Pulmonary artery endothelial cell (primary cell): Measurements from ENCODE around the gene ZBTB5. TPM values are rescaled to one million over a fixed set of nuclear protein-coding genes. Genes with fewer than 3 reads are reported as not detected.
"Not testable (repeated sequence)": the region's sequence is repeated elsewhere in the genome, so short reads cannot be mapped to it uniquely, and the experiment has no call there.

ENCODE experiments used
- DNase-seq: peaks from one replicate; pipeline ENCODE4 v3.0.0-alpha.2; 2011; ENCODE audit warnings: low read depth, low spot score
- total RNA-seq: library from RNA; depleted of rRNA; stranded (reverse); fragments of >200 nt; gene quantifications from 2 replicates; pipeline ENCODE4 v1.2.3, GENCODE V29; 2014

ZBTB5 gene
- total RNA-seq, 1 donor from 2014 or later = 7.5 TPM

DNA sequence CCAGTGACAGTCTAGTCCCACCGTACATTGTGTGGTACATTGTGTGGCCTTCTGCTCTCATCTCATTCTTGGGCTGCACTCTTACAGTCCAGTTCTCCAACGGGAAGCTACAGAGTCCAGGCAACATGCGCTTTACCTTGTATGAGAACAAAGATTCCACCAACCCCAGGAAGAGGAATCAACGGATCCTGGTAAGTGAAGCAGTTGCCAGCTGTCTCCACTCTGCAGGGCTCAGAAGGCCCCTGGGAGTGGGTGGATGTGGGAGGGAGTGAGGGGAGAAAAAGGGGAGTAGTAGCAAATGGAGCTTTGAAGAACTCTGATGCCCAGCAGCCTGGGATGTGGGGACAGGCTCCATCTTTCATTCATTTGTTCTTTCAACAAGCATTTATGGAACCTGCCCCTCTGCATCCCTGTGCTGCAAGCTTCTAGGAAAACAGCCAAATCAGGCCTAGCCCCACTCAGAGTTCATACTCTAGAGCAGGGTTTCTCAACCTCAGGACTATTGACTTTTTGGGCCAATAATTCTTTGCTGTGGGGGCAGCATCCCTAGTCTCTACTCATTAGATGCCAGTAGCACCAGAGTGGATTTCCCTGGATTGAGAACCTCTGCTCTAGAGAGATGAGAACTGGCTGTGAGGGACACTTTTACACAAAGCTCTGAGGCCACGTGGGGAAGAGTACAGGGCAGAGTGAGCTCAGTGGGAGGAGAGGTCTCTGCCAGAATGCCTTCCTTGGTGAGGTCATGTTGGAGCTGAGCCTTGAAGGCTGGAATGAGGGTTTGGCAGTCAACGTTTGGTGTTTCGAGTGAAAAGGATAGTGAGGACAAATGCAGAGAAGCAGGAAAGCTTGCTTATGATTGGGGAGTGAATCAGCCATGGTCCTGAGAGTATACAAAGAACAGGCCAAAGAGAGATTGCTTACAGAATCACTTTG, 21.6 kb upstream of the ZBTB5 start:
- no peak for DNase-seq

DNA sequence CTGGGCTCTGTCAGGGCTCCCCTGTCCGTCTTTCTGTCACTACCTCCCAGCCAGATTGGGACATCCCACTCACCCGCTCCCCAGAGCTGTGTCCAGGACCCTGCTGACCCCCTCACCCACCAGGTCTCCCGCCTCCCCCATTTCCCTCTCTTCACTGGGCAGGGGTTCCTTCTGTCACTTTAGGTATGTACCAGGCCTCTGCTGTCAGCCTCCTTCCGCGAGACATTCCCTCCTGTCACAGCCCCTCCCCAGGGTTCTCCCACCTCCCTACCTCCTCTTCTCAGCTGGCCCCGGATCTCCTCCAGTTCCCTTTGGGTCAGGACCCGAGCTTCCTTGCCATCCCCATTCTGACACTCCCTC, 21.0 kb upstream of the ZBTB5 start:
- no peak for DNase-seq

DNA sequence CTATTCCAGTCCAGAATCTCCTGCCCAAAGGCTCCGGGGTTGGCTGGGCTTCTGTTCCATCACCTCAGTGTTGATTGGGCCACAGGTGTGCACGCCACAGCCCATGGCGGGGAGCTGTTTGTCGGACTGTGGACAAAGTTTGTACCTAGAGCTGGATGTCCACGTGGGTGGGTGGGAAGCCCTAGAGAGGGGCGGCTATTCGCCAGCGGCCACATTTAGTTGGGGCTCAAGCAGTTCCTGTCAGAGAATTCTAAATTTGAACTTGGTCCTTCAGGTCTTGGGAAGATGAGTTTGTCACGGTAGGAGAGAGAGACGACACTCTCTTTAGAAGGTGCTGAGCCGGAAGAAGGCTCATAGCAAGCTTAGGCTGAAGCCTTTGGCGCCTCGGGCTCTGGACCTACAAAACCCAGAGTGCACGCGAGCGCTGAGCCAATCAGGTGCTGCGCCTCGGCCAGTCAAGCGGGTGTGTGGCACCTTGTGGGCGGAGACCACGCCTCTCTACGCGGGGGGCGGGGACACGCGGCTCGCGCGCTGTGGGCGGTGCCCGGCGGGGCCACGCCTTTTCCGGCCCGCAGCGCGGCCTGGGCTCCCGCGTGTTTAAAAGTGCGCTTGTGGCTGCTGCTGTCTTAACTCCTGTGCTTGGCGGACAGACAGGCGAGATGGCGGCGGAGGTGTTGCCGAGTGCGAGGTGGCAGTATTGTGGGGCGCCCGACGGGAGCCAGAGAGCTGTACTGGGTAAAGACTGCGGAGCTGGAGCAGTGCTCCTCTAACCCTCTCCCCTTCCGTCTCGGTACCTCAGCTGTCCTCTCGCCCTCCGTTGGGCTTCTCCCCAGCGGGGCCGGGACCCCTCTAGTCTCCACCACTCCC, 20.4 kb upstream of the ZBTB5 start, which contains the start of gene POLR1E:
TSS of gene POLR1E (plus strand) at position 560 of the 867 bp plus-strand sequence. CDS start at position 660, 100 bp downstream.
- peak; percentile 49 for DNase-seq

DNA sequence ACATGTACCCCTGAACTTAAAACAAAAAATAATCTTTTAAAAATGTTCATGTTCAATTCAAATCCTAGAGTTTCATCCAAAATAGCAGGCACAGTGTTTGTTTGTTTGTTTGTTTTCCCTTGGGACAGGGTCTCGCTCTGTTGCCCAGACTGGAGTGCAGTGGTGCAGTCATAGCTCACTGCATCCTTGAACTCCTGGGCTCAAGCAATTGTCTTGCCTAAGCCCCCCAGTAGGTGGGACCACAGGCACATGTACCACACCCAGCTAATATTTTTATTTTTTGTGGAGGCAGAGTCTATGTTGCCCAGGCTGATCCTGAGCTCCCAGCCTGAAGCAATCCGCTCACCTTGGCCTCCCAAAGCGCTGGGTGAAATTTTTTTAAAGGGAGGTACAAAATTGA, 15.5 kb upstream of the ZBTB5 start:
- no peak for DNase-seq

DNA sequence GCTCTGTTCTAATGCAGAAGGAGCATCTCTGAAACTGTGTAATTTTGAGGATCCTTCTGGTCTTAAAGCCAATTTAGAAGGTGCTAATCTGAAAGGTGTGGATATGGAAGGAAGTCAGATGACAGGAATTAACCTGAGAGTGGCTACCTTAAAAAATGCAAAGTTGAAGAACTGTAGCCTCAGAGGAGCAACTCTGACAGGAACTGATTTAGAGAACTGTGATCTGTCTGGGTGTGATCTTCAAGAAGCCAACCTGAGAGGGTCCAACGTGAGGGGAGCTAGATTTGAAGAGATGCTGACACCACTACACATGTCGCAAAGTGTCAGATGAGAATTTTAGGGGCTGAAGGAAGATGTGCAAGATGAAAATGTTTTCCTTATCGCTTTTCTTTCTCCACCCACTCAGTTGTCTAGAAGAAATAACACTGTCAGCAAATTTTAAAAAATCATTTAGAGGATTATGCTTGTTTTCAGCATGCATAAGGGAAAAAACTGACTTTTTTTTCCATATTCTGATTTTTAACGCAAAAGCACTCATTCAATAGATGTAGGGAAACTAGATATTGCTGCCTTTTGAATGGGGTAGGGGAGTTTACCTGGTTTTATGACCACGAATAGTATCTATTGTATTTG, 12.9 kb upstream of the ZBTB5 start:
- DNase-seq = not testable (repeated sequence)

DNA sequence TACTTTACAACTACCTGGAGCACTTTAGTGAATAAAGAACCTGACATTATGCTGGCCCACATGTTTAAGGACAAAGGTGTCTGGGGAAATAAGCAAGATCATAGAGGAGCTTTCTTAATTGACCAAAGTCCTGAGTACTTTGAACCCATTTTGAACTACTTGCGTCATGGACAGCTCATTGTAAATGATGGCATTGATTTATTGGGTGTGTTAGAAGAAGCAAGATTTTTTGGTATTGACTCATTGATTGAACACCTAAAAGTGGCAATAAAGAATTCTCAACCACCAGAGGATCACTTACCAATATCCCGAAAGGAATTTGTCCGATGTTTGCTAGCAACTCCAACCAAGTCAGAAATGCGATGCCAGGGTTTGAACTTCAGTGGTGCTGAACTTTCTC, 12.2 kb upstream of the ZBTB5 start:
- not testable (repeated sequence) for DNase-seq

DNA sequence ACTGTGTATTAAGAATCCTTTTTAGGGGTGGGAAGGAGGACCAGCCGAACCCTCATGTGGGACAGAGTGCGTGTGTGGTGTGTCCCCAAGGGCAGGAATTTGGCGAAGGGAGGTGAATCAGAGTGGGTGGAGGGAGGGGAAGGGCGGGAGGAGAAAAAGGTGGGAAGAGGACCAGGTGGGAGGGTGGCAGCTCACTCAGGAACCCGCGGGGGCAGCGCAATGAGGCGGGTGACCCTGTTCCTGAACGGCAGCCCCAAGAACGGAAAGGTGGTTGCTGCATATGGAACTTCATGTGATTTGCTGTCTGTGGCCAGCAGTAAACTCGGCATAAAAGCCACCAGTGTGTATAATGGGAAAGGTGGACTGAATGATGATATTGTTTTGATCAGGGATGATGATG, 11.7 kb upstream of the ZBTB5 start:
- DNase-seq = no peak

DNA sequence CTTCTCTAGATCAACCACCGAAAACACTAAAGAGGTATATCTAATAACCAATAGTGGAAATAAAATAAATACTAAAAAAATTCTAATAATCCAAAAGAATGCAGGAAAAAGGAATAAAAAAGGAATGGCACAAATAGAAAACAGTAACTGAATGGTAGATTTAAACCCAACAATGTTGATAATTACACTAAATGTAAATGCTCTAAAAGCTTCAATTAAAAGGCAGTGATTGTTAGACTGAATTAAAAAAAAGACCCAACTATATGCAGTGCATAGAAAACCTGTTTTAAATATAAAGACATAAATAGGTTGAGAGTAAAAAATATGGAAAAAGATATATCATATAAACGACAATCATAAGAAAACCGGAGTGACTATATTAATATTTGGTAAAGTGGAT, 9.2 kb upstream of the ZBTB5 start:
- DNase-seq = no peak

DNA sequence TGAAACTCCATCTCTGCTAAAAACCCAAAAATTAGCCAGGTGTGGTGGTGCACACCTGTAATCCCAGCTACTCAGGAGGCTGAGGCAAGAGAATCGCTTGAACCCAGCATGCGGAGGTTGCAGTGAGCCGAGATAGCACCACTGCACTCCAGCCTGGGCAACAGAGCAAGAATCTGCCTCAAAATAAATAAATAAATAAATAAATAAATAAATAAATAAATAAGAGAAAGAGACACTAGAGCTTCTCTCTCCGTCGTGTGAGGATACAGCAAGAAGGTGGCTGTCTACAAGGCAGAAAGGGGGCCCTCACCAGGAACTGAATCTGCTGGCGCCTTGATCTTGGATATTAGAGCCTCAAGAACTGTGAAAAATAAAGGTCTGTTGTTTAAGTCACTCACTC, 8.7 kb upstream of the ZBTB5 start:
- not testable (repeated sequence) for DNase-seq

DNA sequence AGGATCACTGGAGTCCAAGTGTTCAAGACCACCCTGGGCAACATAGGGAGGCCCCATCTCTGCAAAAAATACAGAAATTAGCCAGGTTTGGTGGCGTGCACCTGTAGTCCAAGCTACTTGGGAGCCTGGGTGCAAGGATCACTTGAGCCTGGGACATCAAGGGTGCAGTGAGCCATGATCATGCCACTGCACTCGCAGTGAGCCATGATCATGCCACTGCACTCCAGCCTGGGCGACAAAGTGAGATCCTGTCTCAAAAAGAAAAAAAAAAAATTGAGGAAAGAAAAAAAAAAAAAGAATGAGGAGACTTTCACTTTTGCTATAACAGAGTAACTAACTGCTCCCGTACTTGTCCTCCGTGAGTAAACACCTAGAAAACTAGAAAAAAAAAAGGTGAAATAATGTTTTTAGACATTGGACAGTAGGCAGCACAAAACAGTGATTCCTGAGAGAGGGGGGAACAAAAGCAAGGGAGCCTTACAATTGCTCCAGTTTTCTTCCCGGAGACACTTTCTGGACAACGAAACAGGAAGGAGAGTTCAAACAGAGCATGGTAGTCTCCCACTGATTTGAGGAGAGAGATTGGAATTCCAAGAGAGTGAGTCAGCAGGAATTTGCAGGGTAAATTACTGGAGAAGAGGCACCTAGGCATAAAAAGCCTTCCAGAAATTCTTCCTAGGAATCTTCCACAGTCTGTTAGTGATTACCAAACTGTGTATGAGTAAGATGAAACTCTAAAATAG, 6.9 kb upstream of the ZBTB5 start:
- peak; percentile 91 for DNase-seq

DNA sequence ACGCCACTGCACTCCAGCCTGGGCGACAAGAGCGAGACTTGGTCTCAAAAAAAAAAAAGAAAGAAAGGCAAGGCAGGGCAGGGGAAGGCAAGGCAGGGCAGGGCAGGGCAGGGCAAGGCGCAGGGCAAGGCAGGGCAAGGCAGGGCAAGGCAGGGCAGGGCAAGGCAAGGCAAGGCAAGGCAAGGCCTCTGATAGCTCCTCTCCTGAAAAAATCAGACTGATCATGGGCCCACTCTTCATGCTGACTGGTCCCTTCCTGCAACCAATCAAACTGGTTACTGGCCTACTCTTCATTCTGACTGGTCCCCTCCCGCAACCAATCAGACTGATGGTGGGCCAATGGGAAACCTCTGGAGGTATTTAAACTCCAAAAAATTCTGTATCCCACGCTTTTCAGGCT, 3.4 kb upstream of the ZBTB5 start:
- DNase-seq = no peak

DNA sequence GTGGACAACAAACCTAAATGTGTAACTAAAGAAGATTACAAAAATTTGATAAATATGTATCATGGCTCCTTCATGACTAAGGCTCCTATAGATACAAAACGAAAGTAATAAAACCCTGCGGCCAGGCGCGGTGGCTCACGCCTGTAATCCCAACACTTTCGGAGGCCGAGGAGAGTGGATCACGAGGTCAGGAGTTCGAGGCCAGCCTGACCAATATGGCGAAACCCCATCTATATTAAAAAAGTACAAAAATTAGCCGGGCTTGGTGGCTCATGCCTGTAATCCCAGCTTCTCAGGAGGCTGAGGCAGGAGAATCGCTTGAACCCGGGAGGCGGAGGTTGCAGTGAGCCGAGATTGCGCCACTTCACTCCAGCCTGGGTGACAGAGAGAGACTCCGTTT, 2.3 kb upstream of the ZBTB5 start:
- not testable (repeated sequence) for DNase-seq

DNA sequence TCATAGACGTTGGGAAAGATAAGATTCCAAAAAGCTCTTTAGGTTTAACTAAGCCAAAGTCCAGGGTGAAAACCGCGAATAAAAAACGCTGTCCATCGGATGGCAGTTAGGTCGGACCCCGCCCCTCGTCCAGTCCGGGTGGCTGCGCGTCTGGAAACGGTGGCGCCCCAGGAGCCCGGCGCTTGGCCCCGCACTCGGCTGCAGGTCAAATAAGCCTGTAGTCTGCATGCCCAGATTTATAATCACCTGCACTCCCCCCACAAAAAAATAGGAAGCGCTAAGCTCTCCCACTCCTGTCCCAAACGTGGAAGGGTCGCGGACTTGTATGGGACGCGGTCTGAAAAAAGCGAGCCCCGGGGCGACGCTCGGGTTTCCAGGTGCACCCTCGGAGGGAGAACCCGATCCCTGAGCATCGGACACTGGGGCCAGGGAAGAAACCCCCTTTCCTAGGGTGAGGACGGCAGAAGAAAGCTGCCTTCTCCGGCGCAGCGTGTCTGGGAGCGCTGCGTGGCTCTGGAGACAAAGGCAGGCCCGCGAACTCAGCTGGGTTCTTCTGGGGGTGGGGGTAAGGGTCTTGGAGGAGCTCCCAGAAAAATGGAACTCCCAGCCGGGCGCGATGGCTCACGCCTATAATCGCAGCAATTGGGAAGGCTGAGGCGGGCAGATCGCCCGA, 923 bp upstream of the ZBTB5 start:
- DNase-seq = peak; percentile 44

DNA sequence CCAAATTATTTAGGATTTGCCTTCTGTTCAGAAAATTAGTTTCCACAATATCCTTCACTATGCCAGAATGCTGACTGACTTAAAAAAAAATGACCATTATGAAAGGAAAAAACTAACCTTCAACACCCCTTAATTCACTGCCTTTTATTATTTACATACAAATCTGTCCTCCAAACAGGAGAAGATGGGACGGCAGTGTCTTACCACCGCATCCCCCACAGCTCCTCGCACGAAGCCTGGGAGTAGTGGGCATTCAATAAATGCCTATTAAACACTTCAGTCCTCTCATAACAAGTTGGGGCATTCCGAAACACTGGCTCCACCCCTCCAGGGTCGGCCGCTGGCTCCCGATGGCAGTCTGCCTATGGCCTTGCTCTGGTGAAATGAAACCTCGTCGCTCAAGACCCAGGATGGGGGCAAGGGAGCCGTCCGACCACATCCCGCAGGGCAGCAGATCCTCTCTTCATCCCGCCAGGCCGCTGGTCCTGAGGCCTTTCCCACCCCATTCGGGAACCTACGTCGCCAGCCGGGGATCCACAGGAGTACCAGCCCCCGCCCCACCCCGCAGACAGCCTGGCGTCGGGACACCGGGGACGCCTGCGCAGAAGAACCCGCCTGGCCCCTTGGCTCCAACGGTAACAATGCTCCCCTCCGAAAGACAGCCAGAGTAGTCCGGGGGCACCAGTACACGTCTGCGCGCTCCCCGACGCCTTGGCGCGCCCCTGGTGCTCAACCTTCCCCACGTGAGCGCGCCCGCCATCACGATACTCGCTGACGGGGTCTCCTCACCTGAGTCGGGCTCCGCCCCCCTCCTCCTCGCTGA, 613 bp downstream of the ZBTB5 start:
- peak; percentile 24 for DNase-seq

DNA sequence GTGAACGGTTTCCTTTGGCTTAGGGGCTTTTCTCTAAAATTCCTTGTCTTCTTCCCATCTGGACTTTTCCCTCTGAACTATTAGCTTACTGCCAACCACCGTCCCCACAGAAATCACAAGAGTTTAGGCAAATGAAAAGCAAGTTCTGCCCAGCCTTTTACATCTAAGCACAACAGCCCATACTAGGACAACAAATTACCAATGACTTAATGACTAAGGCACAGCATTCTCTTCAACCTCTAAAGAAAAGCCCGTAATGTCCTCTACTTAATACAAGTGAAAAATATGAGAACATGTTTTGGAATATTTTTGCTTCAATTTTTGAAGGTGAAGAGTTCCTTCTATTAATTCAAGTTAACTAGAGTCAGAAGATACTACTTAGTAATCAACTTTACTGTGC, 1.2 kb downstream of the ZBTB5 start:
- no peak for DNase-seq

DNA sequence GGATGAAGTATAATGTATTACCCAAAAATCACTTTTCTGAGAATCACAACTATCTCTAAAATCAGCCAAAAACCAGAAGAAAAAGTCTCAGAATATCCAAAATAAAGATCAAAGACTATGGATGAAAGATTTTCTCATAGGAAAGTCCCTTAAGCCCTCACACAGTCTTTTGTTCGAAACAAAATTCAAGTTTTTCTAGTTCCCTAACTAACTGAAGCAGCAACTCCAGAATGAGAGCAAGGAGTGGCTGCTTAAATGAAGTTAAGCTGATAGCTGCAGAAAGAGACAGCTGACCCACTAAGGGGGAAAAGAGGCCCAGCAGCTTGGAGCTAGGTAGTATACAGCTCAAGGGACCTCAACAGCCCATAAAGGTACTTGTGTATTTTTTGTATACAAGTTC, 8.4 kb downstream of the ZBTB5 start:
- DNase-seq = no peak

DNA sequence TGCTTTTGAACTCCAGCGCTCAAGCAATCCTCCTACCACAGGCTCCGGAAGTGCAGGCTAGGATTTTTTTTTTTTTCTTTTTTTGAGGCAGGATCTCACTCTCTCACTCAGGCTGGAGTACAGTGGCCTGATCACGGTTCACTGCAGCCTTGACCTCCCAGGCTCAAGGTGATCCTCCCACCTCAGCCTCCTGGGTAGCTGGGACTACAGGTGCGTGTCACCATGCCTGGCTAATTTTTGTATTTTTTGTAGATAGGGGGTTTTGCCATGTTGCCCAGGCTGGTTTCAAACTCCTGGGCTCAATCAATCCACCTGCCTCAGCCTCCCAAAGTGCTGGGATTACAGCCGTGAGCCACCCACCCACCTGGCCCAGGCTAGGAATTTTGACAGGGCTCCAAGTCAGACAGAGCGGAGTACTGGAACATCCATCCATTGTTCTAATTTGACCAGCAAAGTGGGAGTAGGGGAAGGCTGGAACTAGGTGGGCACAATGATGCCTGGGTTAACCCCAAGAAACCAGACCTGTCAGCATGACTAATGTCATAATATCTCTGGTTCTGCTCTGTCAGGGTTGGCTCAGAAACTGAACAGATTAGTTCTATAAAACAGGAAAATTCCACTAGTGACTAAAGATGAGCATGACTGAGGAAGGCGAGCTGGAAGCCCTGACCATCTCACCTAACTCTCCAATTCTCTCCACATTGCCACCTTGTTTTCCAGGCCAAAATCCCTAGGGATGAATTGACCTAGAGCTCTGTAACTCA, 9.2 kb downstream of the ZBTB5 start:
- DNase-seq = no peak

DNA sequence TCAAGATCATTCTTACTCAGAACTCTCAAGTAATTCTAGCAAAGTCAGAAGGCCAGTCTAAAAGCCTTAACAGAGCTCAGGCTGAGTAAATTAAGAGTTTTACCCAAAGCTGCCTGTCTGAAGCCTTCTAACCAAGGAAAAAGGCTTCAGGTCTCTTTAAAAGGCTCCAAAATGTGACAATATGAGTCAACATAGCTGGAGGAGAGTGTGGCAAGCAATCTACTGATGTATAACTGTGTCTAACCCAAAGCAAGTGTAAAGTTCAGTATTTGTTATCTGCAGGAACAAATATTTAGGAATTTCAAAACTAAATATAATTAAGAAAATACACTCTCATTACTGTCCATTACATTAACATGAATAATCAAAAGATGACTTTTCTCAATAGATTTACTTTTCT, 11.0 kb downstream of the ZBTB5 start:
- DNase-seq = no peak

DNA sequence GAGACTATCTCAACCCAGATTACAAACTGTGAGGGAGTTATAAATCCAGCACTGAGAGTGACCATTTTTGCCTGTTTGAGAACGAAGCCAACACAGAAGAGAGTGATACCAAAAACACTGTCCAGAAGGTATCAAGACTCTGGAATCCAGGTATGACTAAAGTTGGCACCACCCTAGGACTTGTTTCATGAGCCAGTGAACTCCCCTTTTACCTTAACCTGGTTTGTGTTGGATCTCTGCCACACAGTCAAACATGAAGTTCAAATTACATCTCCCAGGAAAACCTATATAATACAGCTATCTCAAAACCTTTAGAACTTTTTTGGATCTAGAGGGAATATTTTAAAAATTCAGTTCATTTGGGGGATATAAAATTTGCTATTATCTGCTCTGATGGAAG, 11.4 kb downstream of the ZBTB5 start:
- DNase-seq = no peak
